LNCAP (cell line): ENCODE data around the gene VMAC.

Source experiments
- TF ChIP-seq, protein P1 (sequence below): fragments of 450-650 bp; IDR thresholded peaks from 2 replicates; pipeline ENCODE4 v1.5.1; 2017; ENCODE audit warnings: mild to moderate bottlenecking

Gene VMAC

DNA sequence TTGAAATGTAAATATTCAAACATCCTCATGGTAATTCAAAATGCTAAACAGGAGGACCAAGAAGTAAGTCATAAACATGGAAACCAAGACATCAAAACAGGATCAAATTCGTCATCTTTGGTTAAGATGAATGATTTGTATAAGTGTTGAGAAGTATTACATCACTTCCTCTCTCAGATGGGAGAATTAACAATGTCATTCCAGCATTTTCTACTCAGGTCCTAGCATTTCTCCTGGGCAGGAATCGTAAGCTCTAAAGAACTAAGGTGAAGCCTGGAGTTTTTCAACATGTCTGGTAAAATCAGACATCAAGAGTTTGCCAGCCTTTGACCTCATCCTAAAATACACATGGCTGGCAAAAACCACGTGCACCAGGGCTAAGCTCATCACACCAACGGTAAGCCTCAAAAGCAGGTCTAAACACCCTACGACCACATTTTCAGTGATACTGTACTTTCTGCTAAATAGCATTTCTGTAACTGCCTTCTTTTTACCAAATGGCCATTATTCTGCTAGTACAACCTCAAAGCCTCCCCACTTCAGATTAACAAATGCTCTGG lies 48.4 kb downstream of the VMAC start:
- TF ChIP-seq, protein P1, sequence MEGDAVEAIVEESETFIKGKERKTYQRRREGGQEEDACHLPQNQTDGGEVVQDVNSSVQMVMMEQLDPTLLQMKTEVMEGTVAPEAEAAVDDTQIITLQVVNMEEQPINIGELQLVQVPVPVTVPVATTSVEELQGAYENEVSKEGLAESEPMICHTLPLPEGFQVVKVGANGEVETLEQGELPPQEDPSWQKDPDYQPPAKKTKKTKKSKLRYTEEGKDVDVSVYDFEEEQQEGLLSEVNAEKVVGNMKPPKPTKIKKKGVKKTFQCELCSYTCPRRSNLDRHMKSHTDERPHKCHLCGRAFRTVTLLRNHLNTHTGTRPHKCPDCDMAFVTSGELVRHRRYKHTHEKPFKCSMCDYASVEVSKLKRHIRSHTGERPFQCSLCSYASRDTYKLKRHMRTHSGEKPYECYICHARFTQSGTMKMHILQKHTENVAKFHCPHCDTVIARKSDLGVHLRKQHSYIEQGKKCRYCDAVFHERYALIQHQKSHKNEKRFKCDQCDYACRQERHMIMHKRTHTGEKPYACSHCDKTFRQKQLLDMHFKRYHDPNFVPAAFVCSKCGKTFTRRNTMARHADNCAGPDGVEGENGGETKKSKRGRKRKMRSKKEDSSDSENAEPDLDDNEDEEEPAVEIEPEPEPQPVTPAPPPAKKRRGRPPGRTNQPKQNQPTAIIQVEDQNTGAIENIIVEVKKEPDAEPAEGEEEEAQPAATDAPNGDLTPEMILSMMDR = no peak

DNA sequence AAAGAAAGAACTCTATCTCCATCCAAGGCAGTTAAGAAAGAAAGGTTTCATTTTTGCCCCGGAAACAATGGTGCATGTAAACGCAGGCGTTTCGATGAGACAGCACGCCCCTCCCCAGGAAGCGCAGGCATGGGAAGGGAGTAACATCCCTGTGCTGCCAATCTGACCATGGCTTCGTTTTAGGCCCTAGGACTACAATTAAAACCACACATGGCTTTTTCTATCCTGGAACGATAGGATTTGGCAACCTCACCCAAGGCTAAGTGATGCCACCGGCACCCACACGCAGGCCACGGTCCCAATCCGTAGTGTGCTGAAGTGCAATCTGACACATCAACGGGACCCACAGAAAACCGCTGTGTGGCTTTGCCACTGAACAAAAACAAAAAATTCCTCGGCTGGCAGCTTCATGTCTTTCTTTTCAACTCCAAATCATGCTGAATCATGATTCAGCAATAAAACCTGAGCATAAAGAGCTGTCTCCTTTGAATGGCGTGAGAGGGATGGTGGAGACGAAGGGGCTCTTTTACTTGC lies 49.1 kb downstream of the VMAC start:
- TF ChIP-seq, protein P1 = no peak

DNA sequence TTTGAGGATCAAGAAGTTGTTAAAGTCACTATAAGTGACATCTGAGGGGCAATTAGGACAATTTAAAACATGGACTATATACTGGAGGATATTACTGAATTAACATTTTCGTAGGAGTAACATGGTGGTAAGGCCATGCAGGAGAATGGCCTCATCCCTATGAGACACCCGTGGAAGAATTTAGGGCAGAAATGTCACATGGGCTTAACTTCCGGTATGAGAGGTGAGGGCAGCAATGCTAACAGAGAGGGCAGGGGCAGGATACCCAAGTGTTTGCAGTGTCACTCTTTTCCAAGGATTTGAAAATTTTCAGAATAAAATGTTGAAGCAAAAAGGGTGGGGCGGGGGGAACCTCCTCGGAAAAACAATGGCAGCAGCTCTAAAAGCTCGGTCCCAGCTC lies 49.6 kb downstream of the VMAC start:
- TF ChIP-seq, protein P1 = no peak

DNA sequence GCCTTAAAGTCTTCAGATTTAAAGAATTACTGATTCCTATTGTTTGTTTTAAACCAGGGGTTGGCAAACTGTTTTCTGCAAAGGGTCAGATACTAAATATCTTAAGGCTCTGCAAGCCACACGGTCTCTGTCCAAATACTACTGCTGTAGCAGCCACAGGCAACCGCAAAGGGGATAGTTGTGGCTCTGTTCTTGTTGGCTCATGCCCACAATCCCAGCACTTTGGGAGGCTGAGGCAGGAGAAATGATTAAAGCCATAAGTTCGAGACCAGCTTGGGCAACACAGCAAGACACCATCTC lies 50.9 kb downstream of the VMAC start:
- TF ChIP-seq, protein P1 = no peak

- TF ChIP-seq, protein P1 = no peak
Observed at GRCh38 chr19:5956323-5956722, 51.7 kb downstream of the VMAC start.

DNA sequence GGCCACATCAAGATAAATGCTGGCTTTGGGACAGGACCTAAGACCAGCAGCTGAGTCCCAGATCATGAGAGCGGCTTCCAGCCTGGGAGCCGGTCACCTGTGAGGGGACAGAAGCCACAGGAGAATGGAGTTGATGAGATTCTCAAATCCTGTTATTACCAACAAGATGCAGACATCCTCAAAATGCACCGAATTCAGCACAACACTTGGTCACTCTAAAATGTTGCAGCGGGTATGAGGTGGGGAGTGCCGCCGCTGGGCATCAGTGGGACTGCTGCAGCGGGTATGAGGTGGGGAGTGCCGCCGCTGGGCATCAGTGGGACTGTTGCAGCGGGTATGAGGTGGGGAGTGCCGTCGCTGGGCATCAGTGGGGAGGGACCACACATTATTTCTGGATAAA lies 52.1 kb downstream of the VMAC start:
- TF ChIP-seq, protein P1 = no peak

DNA sequence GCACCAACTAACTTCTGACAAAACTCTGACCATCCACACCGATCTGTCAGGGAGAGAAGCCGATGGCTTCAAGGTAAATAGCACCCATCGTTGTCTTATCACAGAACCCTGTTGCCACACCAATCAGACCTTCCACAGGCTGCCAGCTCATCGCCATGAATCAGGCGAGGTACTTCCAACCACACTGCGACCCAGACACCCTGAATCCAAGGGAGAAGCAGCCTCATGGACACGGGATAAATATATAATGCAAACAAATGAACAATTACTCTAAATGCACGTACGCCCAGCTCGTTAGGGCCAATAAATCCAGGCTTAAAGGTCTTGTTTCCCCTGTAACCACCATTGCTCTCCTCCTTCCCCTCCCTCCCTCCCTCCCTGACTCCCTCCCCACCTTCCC lies 52.5 kb downstream of the VMAC start:
- TF ChIP-seq, protein P1 = no peak
